OCI-LY7 (cell line): ENCODE results near the gene TSR1. TPM values are rescaled to one million over a fixed set of nuclear protein-coding genes. Genes with fewer than 3 reads are reported as not detected.

Experiments used
- BruUV-seq: library from RNA; stranded (reverse); fragments of 400-500 nt; replicated peaks from 2 replicates; lab custom pipeline; 2021; lab: Mats Ljungman, UMichigan
- CTCF ChIA-PET: fragments of 300-600 bp; sonication (Branson Sonifier 250); formaldehyde crosslinking; loops from one replicate; lab custom pipeline; 2022; ENCODE audit warnings: antibody characterized with exemption; ENCODE audit not compliant: unreplicated experiment; lab: Charles Lee
- POLR2A ChIA-PET: fragments of 300-600 bp; sonication (Branson Sonifier 250); formaldehyde crosslinking; loops from one replicate; lab custom pipeline; 2022; ENCODE audit warnings: antibody characterized with exemption; lab: Charles Lee
- DNase-seq: peaks from one replicate; pipeline ENCODE4 v3.0.0-alpha.2; 2015; ENCODE audit warnings: low spot score
- H2AFZ ChIP-seq: fragments of 200-600 bp; sonication (generic), shearing (Covaris generic); 2 replicates; pipeline ENCODE4 v1.6.1; 2014; ENCODE audit warnings: mild to moderate bottlenecking, antibody characterized with exemption, low read length, moderate library complexity
- H3K27ac ChIP-seq: fragments of 200-600 bp; sonication (generic); 2 replicates; pipeline ENCODE4 v1.5.1; 2014; ENCODE audit warnings: mixed run types, low read depth, mild to moderate bottlenecking, moderate library complexity, low read length, inconsistent platforms; ENCODE audit not compliant: poor library complexity, severe bottlenecking
- H3K36me3 ChIP-seq: fragments of 200-600 bp; sonication (generic); 2 replicates; pipeline ENCODE4 v1.6.1; 2014; ENCODE audit warnings: mild to moderate bottlenecking, antibody characterized with exemption, low read length, moderate library complexity, mixed read lengths; ENCODE audit not compliant: insufficient read depth
- H3K4me1 ChIP-seq: fragments of 200-600 bp; sonication (generic); 2 replicates; pipeline ENCODE4 v1.5.1; 2014; ENCODE audit warnings: mild to moderate bottlenecking, low read length; ENCODE audit not compliant: insufficient read depth, poor library complexity, severe bottlenecking
- H3K4me2 ChIP-seq: fragments of 200-600 bp; sonication (generic); 2 replicates; pipeline ENCODE4 v1.6.1; 2014; ENCODE audit warnings: mild to moderate bottlenecking, low read length
- H3K4me3 ChIP-seq: fragments of 200-600 bp; sonication (generic); 2 replicates; pipeline ENCODE4 v1.5.1; 2014; ENCODE audit warnings: mild to moderate bottlenecking, low read depth, low read length; ENCODE audit not compliant: poor library complexity, severe bottlenecking
- H3K79me2 ChIP-seq: fragments of 200-600 bp; sonication (generic); 2 replicates; pipeline ENCODE4 v1.6.1; 2016; ENCODE audit warnings: low read depth, mild to moderate bottlenecking, low read length, moderate library complexity, mixed read lengths; ENCODE audit not compliant: insufficient read depth
- H3K9me2 ChIP-seq: fragments of 200-600 bp; sonication (generic); 2 replicates; pipeline ENCODE4 v1.6.1; 2016; ENCODE audit warnings: mild to moderate bottlenecking, low read length, mixed read lengths; ENCODE audit not compliant: insufficient read depth
- H3K9me3 ChIP-seq: fragments of 200-600 bp; sonication (generic); 2 replicates; pipeline ENCODE4 v1.6.1; 2014; ENCODE audit warnings: mild to moderate bottlenecking, mixed run types, low read length, mixed read lengths
- H4K20me1 ChIP-seq: fragments of 200-600 bp; sonication (generic); 2 replicates; pipeline ENCODE4 v1.6.1; 2014; ENCODE audit warnings: mild to moderate bottlenecking, antibody characterized with exemption, low read length, moderate library complexity, mixed read lengths; ENCODE audit not compliant: insufficient read depth
- EZH2phosphoT487 ChIP-seq: fragments of 200-600 bp; sonication (generic); IDR thresholded peaks from 2 replicates; pipeline ENCODE4 v1.6.1; 2018; ENCODE audit warnings: low read depth, borderline replicate concordance, mild to moderate bottlenecking, mixed run types, antibody characterized with exemption, low read length, moderate library complexity, mixed read lengths
- intact Hi-C: fragments of 100-400 bp; cut with micrococcal nuclease; formaldehyde crosslinking; loops from one replicate; pipeline ENCODE4 v1.10.0; 2022; ENCODE audit not compliant: unreplicated experiment
- small RNA-seq: library from RNA; depleted of rRNA; stranded (forward); fragments of <200 nt; gene quantifications from one replicate; pipeline ENCODE3, GENCODE V24; 2014
- total RNA-seq, 2 experiments: library from RNA; depleted of rRNA in 1 of 2; stranded (reverse); fragments of >200 nt in 1 of 2; shearing (Covaris generic) in 1 of 2; gene quantifications; 2 replicates each; pipeline ENCODE4 v1.2.3, GENCODE V29; 2014 to 2022
- TF ChIP-seq, protein P1 (sequence below): fragments of 200-600 bp; sonication (generic); conservative IDR thresholded peaks from 2 replicates; pipeline ENCODE4 v1.5.1; 2014; ENCODE audit warnings: mild to moderate bottlenecking, antibody characterized with exemption, low read length, moderate library complexity, mixed read lengths

TSR1 gene
- total RNA-seq, 2 experiments from 2014 or later, result 58.7 to 85.8 TPM

DNA sequence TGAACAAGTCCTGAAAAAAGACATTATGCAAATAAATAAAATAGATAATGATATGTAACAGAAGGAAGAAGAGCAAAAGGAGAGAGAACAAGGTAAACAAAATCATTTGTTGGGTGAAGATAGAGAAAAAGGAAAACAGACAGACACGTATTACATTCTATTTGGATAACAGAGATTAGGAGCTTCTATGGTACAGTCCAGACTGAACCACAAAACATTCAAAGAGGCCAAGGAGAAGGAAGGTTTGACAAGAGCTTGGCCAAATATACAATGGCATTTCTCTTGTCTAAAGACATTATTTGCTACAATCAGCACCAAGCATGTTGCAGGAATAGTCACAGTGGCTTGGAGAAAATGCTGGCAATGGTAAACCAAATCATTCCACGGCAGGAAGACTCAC lies 61.8 kb downstream of the TSR1 start:
- no peak overlapping the region for H3K4me3 ChIP-seq
- no peaks in the 10 kb centered on the region for H3K79me2 ChIP-seq
- peaks cover 31% of the 10 kb centered on the region; the same call in 1 of the 2 replicates for H3K36me3 ChIP-seq
- POLR2A ChIA-PET, result no interaction called here
- H3K4me1 ChIP-seq, result no peaks in the 10 kb centered on the region
- H3K4me2 ChIP-seq, result no peak overlapping the region
- no peak overlapping the region for H3K27ac ChIP-seq
- intact Hi-C loops, result no loop called here
- H3K9me3 ChIP-seq, result no peaks in the 10 kb centered on the region
- no peak overlapping the region for H2AFZ ChIP-seq
- no TSS peak for BruUV-seq
- CTCF ChIA-PET, result no interaction called here
- H3K9me2 ChIP-seq, result no peaks in the 10 kb centered on the region
- no peak for DNase-seq
- TF ChIP-seq EZH2phosphoT487, result no peak
- TF ChIP-seq, protein P1, sequence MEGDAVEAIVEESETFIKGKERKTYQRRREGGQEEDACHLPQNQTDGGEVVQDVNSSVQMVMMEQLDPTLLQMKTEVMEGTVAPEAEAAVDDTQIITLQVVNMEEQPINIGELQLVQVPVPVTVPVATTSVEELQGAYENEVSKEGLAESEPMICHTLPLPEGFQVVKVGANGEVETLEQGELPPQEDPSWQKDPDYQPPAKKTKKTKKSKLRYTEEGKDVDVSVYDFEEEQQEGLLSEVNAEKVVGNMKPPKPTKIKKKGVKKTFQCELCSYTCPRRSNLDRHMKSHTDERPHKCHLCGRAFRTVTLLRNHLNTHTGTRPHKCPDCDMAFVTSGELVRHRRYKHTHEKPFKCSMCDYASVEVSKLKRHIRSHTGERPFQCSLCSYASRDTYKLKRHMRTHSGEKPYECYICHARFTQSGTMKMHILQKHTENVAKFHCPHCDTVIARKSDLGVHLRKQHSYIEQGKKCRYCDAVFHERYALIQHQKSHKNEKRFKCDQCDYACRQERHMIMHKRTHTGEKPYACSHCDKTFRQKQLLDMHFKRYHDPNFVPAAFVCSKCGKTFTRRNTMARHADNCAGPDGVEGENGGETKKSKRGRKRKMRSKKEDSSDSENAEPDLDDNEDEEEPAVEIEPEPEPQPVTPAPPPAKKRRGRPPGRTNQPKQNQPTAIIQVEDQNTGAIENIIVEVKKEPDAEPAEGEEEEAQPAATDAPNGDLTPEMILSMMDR, result no peak
- H4K20me1 ChIP-seq, result no peaks in the 10 kb centered on the region

Small RNAs within 50 kb of the gene (small RNA-seq; reads per million reads assigned to genes)
- gene AC006435.3 (not detected), gene SNORD91A (641 reads per million, percentile 100 among the genes with 10 or more reads in this experiment), gene SNORD91B (188 reads per million, percentile 99 among the genes with 10 or more reads in this experiment)

Other genes with a start within 250 kb of the TSR1 start
- 10.2 and 12.5 TPM in 2 replicates for gene SMG6, start 32.7 kb downstream of the TSR1 start, total RNA-seq (2014; rRNA removed; shearing (Covaris generic))
- 17.8 and 18.8 TPM in 2 replicates for gene SMG6, start 32.7 kb downstream of the TSR1 start, total RNA-seq (2022)
- 3.8 and 5.6 TPM in 2 replicates for gene SRR, start 32.5 kb downstream of the TSR1 start, total RNA-seq (2014; rRNA removed; shearing (Covaris generic))
- gene SRR, start 32.5 kb downstream of the TSR1 start, total RNA-seq (2022), result 5.8 and 12.1 TPM in 2 replicates
- gene SGSM2, start 1.0 kb upstream of the TSR1 start, total RNA-seq (2014; rRNA removed; shearing (Covaris generic)), result 38.4 and 44.0 TPM in 2 replicates
- gene SGSM2, start 1.0 kb upstream of the TSR1 start, total RNA-seq (2022), result 49.0 and 50.6 TPM in 2 replicates
- 17.7 and 22.2 TPM in 2 replicates for gene MNT, start 64.6 kb upstream of the TSR1 start, total RNA-seq (2014; rRNA removed; shearing (Covaris generic))
- gene MNT, start 64.6 kb upstream of the TSR1 start, total RNA-seq (2022), result 58.7 and 60.0 TPM in 2 replicates
- gene METTL16, start 175.4 kb upstream of the TSR1 start, total RNA-seq (2014; rRNA removed; shearing (Covaris generic)), result 24.4 and 26.6 TPM in 2 replicates
- 41.3 and 41.5 TPM in 2 replicates for gene METTL16, start 175.4 kb upstream of the TSR1 start, total RNA-seq (2022)